ENCODE measurements around the gene PTPRT. TPM values are rescaled to one million over a fixed set of nuclear protein-coding genes. Genes with fewer than 3 reads are reported as not detected.

Gene PTPRT
- total RNA-seq, 1 experiment from 2014 or later: 0.13 TPM

GRCh38 chr20:42186337-42186736 lies 1003.4 kb downstream of the PTPRT start:
- no peak for DNase-seq
- H3K27ac Mint-ChIP-seq: no peak overlapping the region
- H3K9ac ChIP-seq (ENCODE audit: extremely low read depth, insufficient read length, low read length): no peak overlapping the region
- no peaks in the 10 kb centered on the region for H3K23me2 ChIP-seq (ENCODE audit: insufficient read length, low read depth, low read length, poor library complexity, severe bottlenecking)
- no peak overlapping the region for H2BK120ac ChIP-seq (ENCODE audit: low read depth, low read length, poor library complexity, severe bottlenecking)
- no peak overlapping the region for H4K5ac ChIP-seq (ENCODE audit: insufficient read length, low read depth, low read length)
- H3K79me2 ChIP-seq (ENCODE audit: insufficient read depth, low read length): no peaks in the 10 kb centered on the region
- no peak for TF ChIP-seq CTCF (conservative IDR thresholded peaks at IDR 0.05)
- H3K56ac ChIP-seq (ENCODE audit: insufficient read length, low read depth, low read length): no peak overlapping the region
- H3K14ac ChIP-seq (ENCODE audit: insufficient read depth, low read length): no peak overlapping the region
- no peaks in the 10 kb centered on the region for H3K4me1 ChIP-seq (ENCODE audit: insufficient read depth, low read length)
- H2BK20ac ChIP-seq (ENCODE audit: low read depth, low read length, poor library complexity, severe bottlenecking): no peak overlapping the region
- H3T11ph ChIP-seq (ENCODE audit: low read length): no peak overlapping the region
- WGBS (ENCODE audit: extremely low coverage, insufficient read length, low lambda C conversion rate): no CpG with 5 or more reads among the region's 3 CpGs
- no peak overlapping the region for H3K27ac ChIP-seq (ENCODE audit: insufficient read length, low read depth, low read length)
- no peak overlapping the region for H4K91ac ChIP-seq (ENCODE audit: insufficient read length, low read depth, low read length)
- no peaks in the 10 kb centered on the region for H4K20me1 ChIP-seq (ENCODE audit: control insufficient read depth, insufficient read depth, insufficient read length)
- no peaks in the 10 kb centered on the region for H3K9me3 Mint-ChIP-seq
- no peak overlapping the region for H3K4ac ChIP-seq (ENCODE audit: low read depth, low read length)
- no peak overlapping the region for H2AFZ ChIP-seq (ENCODE audit: low read length)
- no peak overlapping the region for H3K18ac ChIP-seq (ENCODE audit: insufficient read length, low read depth, low read length)
- H3K4me1 Mint-ChIP-seq: peaks cover 1% of the 10 kb centered on the region in 2 experiments; a peak in 3 of 4 replicates
- H3K23ac ChIP-seq (ENCODE audit: insufficient read length, low read depth, low read length): no peak overlapping the region
- no peak overlapping the region for H2AK5ac ChIP-seq (ENCODE audit: insufficient read length, low read length)
- H3K79me1 ChIP-seq (ENCODE audit: insufficient read depth, low read depth, low read length, poor library complexity, severe bottlenecking): no peaks in the 10 kb centered on the region
- peaks cover 2% of the 10 kb centered on the region for H3K9me3 ChIP-seq (ENCODE audit: control insufficient read depth, low read depth, low read length)
- H2BK15ac ChIP-seq (ENCODE audit: low read depth, low read length): no peak overlapping the region
- H3K4me3 Mint-ChIP-seq: no peak overlapping the region
- no peaks in the 10 kb centered on the region for H3K36me3 Mint-ChIP-seq (ENCODE audit: insufficient read depth in 1 of 3, low read depth in 3 of 3)
- H2BK12ac ChIP-seq (ENCODE audit: insufficient read length, low read depth, low read length): no peak overlapping the region
- peaks cover 43% of the 10 kb centered on the region for H3K27me3 Mint-ChIP-seq (ENCODE audit: low read depth)
- no peak overlapping the region for H4K8ac ChIP-seq (replicated peaks; ENCODE audit: insufficient read length, low read depth, low read length)
- no peak overlapping the region for H2BK5ac ChIP-seq (ENCODE audit: insufficient read length, low read length)
- H3K4me2 ChIP-seq (ENCODE audit: insufficient read depth, insufficient read length, low read length): no peak overlapping the region
- H3K27me3 ChIP-seq (ENCODE audit: insufficient read depth, low read length): 0 out of 2 replicates have a peak, but pooled peaks cover 2% of the 10 kb centered on the region
